WTC11 (cell line): ENCODE data around the gene LARP7. TPM values are rescaled to one million over a fixed set of nuclear protein-coding genes. Genes with fewer than 3 reads are reported as not detected.

Source experiments
- AR ChIP-seq: fragments of 250-450 bp; sonication (Bioruptor Pico); IDR thresholded peaks from 2 replicates; pipeline ENCODE4 v1.9.0; 2021; ENCODE audit warnings: mild to moderate bottlenecking
- E2F5 ChIP-seq: sonication (generic); formaldehyde crosslinking; IDR thresholded peaks from 2 replicates; pipeline ENCODE4 v1.8.1; 2022; ENCODE audit warnings: mild to moderate bottlenecking, moderate library complexity, missing genetic modification reagents
- IRF1 ChIP-seq: sonication (generic); formaldehyde crosslinking; IDR thresholded peaks from 2 replicates; pipeline ENCODE4 v1.8.0; 2023; ENCODE audit warnings: missing genetic modification reagents
- KAT7 ChIP-seq: sonication (generic); formaldehyde crosslinking; IDR thresholded peaks from 2 replicates; pipeline ENCODE4 v1.8.1; 2023; ENCODE audit warnings: missing genetic modification reagents, mild to moderate bottlenecking, borderline replicate concordance
- MXD4 ChIP-seq: fragments of 250-450 bp; sonication (Bioruptor Pico); IDR thresholded peaks from 2 replicates; pipeline ENCODE4 v1.8.0; 2021; ENCODE audit warnings: mild to moderate bottlenecking, moderate library complexity, borderline replicate concordance
- NFATC4 ChIP-seq: fragments of 250-450 bp; sonication (Bioruptor Pico); IDR thresholded peaks from 2 replicates; pipeline ENCODE4 v1.9.0; 2021; ENCODE audit warnings: mild to moderate bottlenecking
- NR2C2 ChIP-seq: sonication (generic); formaldehyde crosslinking; IDR thresholded peaks from 2 replicates; pipeline ENCODE4 v1.8.0; 2022; ENCODE audit warnings: mild to moderate bottlenecking, missing genetic modification reagents
- OVOL2 ChIP-seq: fragments of 250-450 bp; sonication (Bioruptor Pico); IDR thresholded peaks from 2 replicates; pipeline ENCODE4 v1.9.0; 2021; ENCODE audit warnings: mild to moderate bottlenecking, borderline replicate concordance
- PRDM15 ChIP-seq: sonication (generic); formaldehyde crosslinking; IDR thresholded peaks from 2 replicates; pipeline ENCODE4 v1.8.0; 2022; ENCODE audit warnings: missing genetic modification reagents
- SOX15 ChIP-seq: fragments of 250-450 bp; sonication (Bioruptor Pico); IDR thresholded peaks from 2 replicates; pipeline ENCODE4 v1.9.0; 2021; ENCODE audit warnings: mild to moderate bottlenecking
- TCF7 ChIP-seq: sonication (generic); formaldehyde crosslinking; IDR thresholded peaks from 2 replicates; pipeline ENCODE4 v1.8.0; 2022; ENCODE audit warnings: mild to moderate bottlenecking, low read depth, missing genetic modification reagents, moderate library complexity
- ZNF138 ChIP-seq: sonication (generic); formaldehyde crosslinking; conservative IDR thresholded peaks from 2 replicates; pipeline ENCODE4 v1.8.1; 2022; ENCODE audit warnings: mild to moderate bottlenecking, moderate library complexity, missing genetic modification reagents
- ZNF219 ChIP-seq: sonication (generic); formaldehyde crosslinking; IDR thresholded peaks from 2 replicates; pipeline ENCODE4 v1.8.0; 2023; ENCODE audit warnings: missing genetic modification reagents, mild to moderate bottlenecking, borderline replicate concordance
- ZSCAN18 ChIP-seq: fragments of 250-450 bp; sonication (Bioruptor Pico); IDR thresholded peaks from 2 replicates; pipeline ENCODE4 v2.1.2; 2022; ENCODE audit warnings: mild to moderate bottlenecking, moderate library complexity
- total RNA-seq: library from RNA; stranded (reverse); gene quantifications from 3 replicates; pipeline ENCODE4 v1.2.3, GENCODE V29; 2021
- TF ChIP-seq, protein P1 (sequence below): sonication (generic); formaldehyde crosslinking; conservative IDR thresholded peaks from 2 replicates; pipeline ENCODE4 v1.8.1; 2023; ENCODE audit warnings: mild to moderate bottlenecking, low read depth, missing genetic modification reagents, moderate library complexity
- TF ChIP-seq, protein P2 (sequence below): fragments of 250-450 bp; sonication (Bioruptor Pico); IDR thresholded peaks from 2 replicates; pipeline ENCODE4 v1.9.0; 2021; ENCODE audit warnings: moderate library complexity, mild to moderate bottlenecking, inconsistent platforms, borderline replicate concordance
- TF ChIP-seq, protein P3 (sequence below): sonication (generic); formaldehyde crosslinking; IDR thresholded peaks from 2 replicates; pipeline ENCODE4 v1.8.1; 2023; ENCODE audit warnings: mild to moderate bottlenecking, missing genetic modification reagents
- TF ChIP-seq, protein P4 (sequence below): fragments of 250-450 bp; sonication (Bioruptor Pico); conservative IDR thresholded peaks from 2 replicates; pipeline ENCODE4 v1.9.0; 2021; ENCODE audit warnings: mild to moderate bottlenecking
- TF ChIP-seq, protein P5 (sequence below): sonication (generic); formaldehyde crosslinking; IDR thresholded peaks from 2 replicates; pipeline ENCODE4 v1.8.0; 2022; ENCODE audit warnings: mild to moderate bottlenecking, missing genetic modification reagents

The LARP7 gene
- total RNA-seq, 1 experiment from 2014 or later, result 46.2 TPM

DNA sequence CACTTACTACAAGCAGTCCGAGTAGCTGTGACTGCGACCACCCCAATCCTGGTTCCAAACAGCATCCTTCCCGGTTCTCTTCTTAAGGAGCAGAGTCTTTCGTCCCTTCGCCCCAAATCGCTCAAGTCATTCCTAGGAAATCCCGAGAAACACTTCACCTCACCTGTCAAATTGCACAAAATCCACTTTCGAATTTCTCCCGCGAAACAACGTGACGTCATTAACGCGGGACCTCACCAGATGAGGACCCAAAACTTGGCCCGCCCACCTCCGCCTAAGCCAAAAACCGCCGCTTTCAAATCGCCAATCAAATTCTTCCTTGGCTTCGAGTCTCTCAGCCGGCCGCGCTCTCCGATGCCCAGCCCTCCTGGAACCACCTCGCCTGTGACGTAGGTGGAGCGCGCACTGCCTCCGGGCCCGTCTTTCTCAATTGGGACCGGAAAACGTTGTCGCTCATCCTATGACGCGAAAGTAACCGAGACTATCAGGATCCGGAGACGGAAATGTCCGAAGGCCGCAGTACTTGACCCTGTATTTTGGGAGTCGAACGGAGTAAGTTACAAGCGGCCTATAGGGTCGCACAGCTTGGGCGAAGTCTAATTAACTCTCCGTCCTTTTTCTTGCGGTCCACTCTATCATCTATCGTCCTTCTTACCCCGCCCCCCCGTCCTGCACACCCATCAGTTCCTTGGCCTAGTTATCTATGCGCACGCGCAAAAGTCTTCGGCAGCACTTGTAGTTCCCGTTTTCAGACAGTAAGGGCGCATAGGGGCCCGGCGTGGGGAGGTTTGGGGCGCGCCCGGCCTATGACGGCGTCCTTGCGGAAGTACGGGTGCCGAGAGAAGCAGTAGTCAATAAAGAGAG is at the start of gene LARP7, which contains the start of gene ZGRF1 (continued):
- no peak for TF ChIP-seq E2F5 (CRISPR knock-in tag)
- TF ChIP-seq, protein P1, sequence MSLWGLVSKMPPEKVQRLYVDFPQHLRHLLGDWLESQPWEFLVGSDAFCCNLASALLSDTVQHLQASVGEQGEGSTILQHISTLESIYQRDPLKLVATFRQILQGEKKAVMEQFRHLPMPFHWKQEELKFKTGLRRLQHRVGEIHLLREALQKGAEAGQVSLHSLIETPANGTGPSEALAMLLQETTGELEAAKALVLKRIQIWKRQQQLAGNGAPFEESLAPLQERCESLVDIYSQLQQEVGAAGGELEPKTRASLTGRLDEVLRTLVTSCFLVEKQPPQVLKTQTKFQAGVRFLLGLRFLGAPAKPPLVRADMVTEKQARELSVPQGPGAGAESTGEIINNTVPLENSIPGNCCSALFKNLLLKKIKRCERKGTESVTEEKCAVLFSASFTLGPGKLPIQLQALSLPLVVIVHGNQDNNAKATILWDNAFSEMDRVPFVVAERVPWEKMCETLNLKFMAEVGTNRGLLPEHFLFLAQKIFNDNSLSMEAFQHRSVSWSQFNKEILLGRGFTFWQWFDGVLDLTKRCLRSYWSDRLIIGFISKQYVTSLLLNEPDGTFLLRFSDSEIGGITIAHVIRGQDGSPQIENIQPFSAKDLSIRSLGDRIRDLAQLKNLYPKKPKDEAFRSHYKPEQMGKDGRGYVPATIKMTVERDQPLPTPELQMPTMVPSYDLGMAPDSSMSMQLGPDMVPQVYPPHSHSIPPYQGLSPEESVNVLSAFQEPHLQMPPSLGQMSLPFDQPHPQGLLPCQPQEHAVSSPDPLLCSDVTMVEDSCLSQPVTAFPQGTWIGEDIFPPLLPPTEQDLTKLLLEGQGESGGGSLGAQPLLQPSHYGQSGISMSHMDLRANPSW (CRISPR knock-in tag), result no peak
- no peak for TF ChIP-seq ZSCAN18 (CRISPR knock-in tag)
- no peak for TF ChIP-seq IRF1
- TF ChIP-seq, protein P2, sequence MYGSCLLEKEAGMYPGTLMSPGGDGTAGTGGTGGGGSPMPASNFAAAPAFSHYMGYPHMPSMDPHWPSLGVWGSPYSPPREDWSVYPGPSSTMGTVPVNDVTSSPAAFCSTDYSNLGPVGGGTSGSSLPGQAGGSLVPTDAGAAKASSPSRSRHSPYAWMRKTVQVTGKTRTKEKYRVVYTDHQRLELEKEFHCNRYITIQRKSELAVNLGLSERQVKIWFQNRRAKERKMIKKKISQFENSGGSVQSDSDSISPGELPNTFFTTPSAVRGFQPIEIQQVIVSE (CRISPR knock-in tag), result no peak
- TF ChIP-seq TCF7 (CRISPR knock-in tag), result no peak
- TF ChIP-seq PRDM15 (CRISPR knock-in tag), result no peak
- no peak for TF ChIP-seq ZNF138 (CRISPR knock-in tag)
- TF ChIP-seq, protein P3, sequence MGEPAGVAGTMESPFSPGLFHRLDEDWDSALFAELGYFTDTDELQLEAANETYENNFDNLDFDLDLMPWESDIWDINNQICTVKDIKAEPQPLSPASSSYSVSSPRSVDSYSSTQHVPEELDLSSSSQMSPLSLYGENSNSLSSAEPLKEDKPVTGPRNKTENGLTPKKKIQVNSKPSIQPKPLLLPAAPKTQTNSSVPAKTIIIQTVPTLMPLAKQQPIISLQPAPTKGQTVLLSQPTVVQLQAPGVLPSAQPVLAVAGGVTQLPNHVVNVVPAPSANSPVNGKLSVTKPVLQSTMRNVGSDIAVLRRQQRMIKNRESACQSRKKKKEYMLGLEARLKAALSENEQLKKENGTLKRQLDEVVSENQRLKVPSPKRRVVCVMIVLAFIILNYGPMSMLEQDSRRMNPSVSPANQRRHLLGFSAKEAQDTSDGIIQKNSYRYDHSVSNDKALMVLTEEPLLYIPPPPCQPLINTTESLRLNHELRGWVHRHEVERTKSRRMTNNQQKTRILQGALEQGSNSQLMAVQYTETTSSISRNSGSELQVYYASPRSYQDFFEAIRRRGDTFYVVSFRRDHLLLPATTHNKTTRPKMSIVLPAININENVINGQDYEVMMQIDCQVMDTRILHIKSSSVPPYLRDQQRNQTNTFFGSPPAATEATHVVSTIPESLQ (CRISPR knock-in tag), result no peak
- TF ChIP-seq SOX15 (CRISPR knock-in tag), result no peak
- no peak for TF ChIP-seq ZNF219 (CRISPR knock-in tag)
- TF ChIP-seq OVOL2, result no peak
- TF ChIP-seq, protein P4, sequence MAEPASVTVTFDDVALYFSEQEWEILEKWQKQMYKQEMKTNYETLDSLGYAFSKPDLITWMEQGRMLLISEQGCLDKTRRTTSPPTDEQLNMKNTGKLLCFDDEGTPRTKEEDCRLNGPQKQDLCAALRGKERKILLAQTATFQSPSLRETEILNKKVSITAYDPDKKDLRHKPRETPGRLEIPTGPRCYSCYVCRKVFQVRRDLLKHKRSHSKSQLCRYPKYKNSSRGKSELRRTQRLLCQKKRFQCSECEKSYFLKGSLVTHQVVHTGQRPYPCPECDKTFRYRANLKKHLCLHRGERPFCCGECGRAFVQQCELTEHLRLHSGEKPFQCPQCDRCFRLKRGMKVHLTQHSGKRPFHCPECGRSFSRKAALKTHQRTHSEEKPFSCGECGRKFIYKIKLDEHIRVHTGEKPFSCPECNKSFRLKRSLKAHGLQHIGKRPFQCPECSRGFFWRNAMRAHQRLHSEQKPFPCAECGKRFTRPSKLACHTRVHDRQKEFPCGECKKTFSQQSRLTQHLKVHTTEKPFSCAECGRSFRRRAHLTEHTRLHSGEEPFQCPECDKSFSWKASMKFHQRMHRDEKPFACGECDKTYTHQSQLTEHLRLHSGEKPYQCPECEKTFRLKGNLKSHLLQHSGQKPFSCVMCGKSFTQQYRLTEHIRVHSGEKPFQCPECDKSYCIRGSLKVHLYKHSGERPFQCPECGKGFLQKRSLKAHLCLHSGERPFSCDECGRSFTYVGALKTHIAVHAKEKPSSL (CRISPR knock-in tag), result no peak
- no peak for TF ChIP-seq MXD4 (CRISPR knock-in tag)
- no peak for TF ChIP-seq KAT7 (CRISPR knock-in tag)
- no peak for TF ChIP-seq AR (CRISPR knock-in tag)
- TF ChIP-seq NFATC4 (CRISPR knock-in tag), result no peak
- no peak for TF ChIP-seq NR2C2 (CRISPR knock-in tag)
- TF ChIP-seq, protein P5, sequence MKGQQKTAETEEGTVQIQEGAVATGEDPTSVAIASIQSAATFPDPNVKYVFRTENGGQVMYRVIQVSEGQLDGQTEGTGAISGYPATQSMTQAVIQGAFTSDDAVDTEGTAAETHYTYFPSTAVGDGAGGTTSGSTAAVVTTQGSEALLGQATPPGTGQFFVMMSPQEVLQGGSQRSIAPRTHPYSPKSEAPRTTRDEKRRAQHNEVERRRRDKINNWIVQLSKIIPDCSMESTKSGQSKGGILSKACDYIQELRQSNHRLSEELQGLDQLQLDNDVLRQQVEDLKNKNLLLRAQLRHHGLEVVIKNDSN (CRISPR knock-in tag), result no peak
